Measurements from ENCODE around the gene OLFM1.
"Not testable (repeated sequence)": the region's sequence is repeated elsewhere in the genome, so short reads cannot be mapped to it uniquely, and the experiment has no call there.

OLFM1 gene

GRCh38 chr9:135061441-135061840 is 26.0 kb upstream of the OLFM1 start:
- no peak for FAIRE-seq

GRCh38 chr9:135062254-135062653 is 25.2 kb upstream of the OLFM1 start:
- FAIRE-seq, result no peak

GRCh38 chr9:135063466-135063865 is 24.0 kb upstream of the OLFM1 start:
- FAIRE-seq, result not testable (repeated sequence)

DNA sequence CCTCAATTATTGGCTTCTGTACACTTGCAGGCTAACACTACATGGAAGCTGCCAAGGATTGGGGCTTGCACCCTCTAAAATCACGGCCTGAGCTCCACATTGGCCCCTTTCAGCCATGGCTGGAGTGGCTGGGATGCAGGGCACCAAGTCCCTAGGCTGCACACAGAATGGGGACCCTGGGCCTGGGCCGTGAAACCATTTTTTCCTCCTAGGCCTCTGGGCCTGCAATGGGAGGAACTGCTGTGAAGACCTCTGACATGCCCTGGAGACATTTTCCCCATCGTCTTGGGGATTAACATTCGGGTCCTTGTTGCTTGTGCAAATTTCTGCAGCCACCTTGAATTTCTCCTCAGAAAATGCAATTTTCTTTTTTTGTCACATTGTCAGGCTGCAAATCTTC is 23.6 kb upstream of the OLFM1 start:
- FAIRE-seq, result not testable (repeated sequence)

DNA sequence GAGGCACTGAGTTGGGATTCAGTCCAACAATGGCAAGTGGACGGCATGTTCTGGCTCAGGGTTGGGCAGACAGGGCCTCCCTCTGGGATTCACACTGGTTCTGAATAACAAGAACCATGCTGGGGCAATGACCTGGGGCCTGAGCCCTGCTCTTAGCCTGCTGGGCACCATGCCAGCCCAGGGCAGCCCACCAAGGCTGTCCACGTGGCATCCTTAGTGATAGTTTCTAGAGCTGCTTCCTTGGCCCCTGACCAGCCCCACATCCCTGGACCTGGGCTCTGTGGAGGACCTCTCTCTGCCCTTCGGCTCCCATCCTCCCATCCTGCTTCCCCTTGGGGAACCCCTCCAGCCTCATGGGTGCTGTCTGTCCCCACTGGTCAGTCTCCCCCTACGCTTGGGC is 22.3 kb upstream of the OLFM1 start:
- no peak for FAIRE-seq

DNA sequence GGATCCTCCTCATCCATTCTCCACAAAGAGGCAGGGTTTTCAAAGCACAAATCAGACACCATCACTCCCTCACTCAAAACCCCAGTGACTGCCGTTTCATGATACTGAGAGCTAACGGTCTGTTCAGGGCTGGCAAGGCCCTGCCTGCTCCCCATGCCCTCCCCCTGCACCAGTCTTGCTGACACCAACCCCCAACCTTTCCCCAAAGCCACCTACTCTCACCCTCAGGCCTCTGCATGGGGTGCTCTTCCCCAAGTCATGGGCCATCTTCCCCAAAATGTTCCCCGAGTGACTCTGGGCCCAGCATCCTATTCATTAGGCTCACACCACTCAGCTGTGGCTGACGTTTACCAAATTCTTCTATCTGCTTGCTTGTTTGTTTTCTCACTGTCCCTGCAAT is 21.7 kb upstream of the OLFM1 start:
- FAIRE-seq, result no peak

DNA sequence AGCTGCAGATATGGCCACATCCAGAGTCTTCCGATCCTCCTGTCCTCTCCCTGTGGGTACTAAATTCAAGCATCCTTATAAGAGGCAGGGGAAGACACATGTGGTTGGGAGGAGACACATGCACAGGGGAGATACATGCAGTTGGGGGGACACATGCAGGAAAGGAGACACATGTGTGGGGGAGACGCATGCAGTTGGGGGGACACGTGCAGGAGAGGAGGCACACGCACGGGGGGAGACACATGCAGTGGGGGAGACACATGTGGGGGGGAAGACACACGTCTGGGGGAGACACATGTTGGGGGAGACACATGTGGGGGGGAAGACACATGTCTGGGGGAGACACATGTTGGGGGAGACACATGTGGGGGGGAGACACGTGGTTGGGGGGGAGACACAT is 21.2 kb upstream of the OLFM1 start:
- no peak for FAIRE-seq

DNA sequence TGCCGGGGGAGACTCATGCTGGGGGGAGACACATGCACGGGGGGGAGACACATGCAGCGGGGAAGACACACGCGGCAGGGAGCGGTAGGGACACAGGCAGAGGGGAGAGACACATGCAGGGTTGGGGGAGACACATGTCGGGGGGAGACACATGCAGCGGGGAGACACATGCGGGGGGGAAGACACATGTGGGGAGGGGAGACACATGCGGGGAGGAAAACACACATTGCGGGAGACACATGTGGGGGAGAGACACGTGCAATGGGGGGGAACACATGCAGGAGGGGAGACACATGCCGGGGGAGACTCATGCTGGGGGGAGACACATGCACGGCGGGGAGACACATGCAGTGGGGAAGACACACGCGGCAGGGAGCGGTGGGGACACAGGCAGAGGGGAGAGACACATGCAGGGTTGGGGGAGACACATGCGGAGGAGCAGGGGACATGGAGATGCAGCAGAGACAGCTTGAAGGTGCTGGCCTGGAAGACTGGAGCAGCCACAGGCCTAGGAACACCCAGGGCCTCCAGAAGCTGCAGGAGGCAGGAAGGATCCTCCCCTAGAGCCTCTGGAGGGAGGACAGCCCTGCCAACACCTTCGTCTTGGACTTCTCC is 20.3 kb upstream of the OLFM1 start:
- no peak for FAIRE-seq

DNA sequence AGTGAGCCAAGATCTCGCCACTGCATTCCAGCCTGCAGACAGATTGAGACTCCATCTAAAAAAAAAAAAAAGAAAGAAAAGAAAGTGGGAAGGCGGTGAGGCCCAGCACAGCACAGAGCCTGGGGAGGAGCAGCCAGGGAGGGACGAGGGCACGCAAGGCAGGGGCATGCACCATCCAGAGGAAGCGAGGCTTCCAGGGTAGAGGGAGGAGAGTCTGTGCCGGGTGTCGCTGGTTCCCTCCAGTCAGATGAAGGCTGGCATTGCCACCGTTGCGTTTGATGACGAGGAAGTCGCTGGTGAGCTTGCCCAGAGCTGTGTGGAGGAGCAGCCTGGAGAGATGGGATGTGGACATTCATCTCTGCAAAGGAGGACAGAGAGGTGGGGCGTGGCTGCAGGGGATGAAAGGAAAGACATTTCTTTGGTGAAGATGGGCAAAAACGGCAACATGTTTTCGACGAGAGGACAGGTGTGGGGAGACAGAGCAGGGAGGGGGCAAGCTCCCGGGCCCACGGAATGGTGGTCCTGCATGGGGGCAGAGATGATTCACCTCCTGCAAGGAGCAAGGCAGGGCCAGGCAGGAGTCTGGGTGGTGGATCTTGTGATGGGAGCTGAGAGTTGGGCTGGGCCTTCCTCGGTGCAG is 18.6 kb upstream of the OLFM1 start:
- no peak for FAIRE-seq

DNA sequence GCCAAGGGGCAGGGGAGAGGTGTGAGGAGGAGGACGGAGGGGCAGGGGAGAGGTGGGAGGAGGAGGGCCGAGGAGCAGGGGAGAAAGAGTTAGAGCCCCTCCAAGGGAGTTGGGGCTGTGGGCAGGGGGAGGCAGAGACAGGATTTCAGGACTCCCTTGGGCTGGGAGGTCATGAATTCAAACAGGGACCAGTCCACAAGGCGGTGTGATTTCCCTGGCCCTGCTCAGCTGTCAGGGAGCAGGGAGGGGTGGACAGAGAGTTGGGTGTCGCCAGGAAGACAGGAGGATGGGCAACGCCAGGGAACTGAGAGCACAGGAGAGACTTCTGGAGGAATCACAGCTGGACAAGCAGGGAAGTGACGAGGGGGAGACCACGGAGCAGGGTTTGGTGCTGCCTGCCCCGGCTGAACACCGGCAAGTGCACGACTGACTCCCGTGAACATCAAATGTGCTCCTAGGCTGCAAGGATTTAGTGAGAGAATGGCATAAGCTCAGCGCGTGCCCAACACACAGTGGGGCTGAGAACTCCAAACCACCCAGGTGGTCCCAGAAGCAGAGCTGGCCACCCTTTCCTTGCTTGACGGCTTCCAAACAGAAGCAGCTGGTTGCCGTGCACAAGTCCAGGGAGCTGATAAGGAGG is 17.8 kb upstream of the OLFM1 start:
- no peak for FAIRE-seq

DNA sequence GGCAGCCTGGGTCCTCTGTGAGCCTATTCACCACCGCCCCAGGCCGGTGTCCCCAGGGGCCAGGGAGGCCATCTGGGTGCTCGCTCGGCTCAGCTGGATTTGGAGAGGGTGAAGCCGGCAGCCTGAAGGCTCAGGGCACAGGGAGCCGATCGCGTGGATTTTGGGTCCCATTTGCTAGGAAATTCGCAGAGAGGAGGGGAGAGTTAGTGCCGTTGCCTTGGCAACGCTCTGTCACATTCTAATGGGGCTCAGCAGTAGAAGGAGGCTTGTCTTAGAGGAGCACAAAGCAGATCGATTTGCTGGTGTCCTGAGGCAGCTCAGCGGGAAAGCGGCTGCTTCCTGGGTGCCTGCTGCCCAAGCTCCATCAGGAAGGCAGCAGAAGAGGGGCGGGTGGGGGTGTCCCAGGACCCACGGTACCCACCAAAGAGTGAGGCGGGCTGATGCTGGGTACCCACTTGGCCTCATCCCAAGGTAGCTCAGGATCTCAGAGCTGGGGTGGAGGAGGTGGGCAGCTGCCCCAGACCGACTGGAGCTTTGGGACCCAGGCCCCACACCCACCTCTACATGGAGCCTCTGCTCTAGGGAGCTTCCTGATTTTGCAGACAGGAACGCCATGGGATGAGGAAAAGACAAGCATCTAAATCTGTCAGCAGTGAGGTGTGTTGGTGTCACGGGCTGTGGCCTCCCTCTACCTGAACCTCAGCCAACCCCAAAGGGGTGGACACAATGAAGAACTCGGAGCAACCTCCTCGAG is 17.1 kb upstream of the OLFM1 start:
- no peak for FAIRE-seq

GRCh38 chr9:135070964-135071735 is 16.3 kb upstream of the OLFM1 start:
- FAIRE-seq, result no peak

GRCh38 chr9:135073081-135073740 is 14.3 kb upstream of the OLFM1 start:
- FAIRE-seq, result no peak

DNA sequence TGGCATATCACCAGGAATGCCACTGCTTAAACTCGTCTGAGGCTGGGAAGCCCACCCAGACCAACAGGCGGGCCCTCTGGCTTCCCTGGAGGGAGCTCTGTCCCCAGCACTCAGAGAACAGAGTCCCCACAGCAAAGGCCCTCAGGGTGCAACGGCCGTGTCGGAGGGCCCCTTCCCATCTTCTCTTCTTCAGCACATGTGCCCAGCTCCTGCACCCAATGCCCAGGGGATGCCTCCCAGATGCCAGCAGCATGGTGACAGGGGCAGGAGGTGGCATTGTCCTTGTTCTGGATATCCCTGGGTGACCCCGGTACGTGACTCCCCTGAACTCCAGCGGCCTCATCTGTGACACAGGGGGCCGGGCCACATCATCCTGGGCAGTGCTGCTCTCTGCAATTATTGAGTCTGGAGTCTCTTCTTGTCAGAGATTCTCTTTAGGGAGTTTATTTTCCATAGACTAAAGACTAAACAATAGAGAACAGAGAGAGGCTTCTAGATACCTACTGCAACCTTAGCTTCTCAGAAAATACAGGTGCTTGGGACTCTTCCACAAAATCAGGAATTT is 13.6 kb upstream of the OLFM1 start:
- no peak for FAIRE-seq

DNA sequence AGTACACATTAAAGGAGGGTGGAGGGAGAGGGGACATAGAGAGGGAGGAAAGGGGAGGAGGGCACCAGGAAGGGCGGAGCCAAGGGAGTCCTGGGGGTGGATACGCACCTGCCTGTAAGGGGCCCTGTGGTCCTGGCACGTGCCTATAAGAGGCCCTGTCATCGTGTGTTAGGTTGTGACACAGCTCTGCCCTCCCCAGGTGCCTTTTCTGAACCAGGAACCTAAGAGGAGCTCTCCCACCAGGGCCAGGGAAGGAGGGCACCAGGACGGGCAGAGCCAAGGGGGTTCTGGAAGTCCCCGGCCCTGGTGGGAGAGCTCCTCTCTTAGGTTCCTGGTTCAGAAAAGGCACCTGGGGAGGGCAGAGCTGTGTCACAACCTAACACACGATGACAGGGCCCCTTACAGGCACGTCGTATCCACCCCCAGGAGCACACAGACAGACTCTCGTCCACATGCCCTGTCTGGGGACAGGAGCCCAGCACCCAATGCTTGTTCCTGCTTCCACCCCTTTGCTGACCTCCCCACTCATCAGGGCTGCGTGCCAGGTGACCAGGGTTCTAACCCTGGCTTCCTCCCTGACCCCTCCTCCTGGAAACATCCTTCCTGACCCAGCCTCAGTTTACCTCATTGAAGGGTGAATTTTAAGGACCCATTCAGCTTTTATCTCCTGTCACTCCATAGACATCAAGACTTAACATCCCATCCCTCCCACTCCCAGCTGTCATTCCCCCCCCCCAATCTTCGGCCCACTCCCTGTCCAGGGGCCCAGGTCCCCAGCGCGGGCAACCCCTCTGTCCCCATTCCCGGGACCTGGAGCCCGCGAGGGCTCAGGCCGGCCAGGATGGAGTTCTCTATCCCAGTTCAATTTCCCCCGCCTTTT is 12.9 kb upstream of the OLFM1 start:
- FAIRE-seq, result no peak

DNA sequence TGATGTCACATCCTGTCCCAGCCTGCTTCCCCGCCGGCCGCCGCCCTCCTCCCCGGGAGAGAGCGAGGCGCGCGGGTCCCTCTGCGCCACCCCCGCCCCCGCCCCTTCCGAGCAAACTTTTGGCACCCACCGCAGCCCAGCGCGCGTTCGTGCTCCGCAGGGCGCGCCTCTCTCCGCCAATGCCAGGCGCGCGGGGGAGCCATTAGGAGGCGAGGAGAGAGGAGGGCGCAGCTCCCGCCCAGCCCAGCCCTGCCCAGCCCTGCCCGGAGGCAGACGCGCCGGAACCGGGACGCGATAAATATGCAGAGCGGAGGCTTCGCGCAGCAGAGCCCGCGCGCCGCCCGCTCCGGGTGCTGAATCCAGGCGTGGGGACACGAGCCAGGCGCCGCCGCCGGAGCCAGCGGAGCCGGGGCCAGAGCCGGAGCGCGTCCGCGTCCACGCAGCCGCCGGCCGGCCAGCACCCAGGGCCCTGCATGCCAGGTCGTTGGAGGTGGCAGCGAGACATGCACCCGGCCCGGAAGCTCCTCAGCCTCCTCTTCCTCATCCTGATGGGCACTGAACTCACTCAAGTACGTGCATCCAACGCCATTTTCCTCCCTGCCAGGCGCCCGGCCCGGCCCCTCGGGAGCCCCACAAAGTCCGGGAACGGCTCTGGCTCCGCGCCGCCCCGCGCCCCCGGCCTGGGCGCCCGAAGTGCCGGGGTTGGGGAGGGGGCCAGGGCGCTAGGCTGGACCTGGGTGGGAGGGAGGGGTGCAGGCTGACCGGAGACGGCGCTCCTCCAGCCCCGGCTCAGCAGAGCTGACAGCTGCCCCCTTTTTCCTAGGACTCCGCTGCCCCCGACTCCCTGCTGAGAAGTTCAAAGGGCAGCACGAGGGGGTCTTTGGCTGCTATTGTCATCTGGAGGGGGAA is 12.0 kb upstream of the OLFM1 start:
- no peak for FAIRE-seq

- FAIRE-seq, result no peak
Observed at GRCh38 chr9:135076143-135076875, 11.2 kb upstream of the OLFM1 start.

DNA sequence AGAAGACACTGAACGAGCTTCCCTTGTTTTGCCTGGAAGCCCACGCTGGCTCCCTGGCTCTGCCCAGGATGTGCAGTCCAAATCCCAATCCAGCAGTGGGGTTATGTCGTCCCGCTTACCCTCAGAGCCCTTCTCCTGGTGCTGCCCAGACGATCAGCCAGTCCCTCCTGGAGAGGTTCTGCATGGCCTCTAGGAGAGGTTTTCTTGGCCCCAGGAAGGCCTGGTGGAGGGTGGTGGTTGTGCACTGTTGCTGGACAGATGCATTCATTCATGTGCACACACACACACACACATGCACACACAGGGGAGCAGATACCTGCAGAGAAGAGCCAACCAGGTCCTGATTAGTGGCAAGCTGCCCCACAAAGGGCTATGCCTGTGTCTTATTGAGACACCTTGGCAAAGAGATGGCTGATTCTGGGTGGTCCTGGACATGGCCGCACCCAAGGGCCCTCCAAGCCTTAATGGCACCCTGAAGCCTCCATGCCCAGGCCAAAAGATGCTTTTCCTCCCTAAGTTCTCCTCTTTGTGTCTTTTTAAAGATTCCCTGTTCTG is 10.5 kb upstream of the OLFM1 start:
- no peak for FAIRE-seq

Measured in A204.1 (cell line).